GM23338 (cell line): ENCODE data around the gene WWOX. TPM values are rescaled to one million over a fixed set of nuclear protein-coding genes. Genes with fewer than 3 reads are reported as not detected.

Experiments
- ATAC-seq: fragments of 200-7000 bp; cut with Tn5 transposase; 3 replicates; pipeline ENCODE4 v1.9.1; 2020
- DNase-seq: peaks from one replicate; pipeline ENCODE4 v3.0.0-alpha.2; 2015; ENCODE audit warnings: low spot score
- H2AFZ ChIP-seq: fragments of 200-600 bp; sonication (generic); 2 replicates; pipeline ENCODE4 v1.8.0; 2016; ENCODE audit warnings: antibody characterized with exemption, mild to moderate bottlenecking, moderate library complexity
- H3F3A ChIP-seq: fragments of 200-600 bp; sonication (generic); replicated peaks from 2 replicates; pipeline ENCODE4 v1.8.0; 2017; ENCODE audit warnings: antibody characterized with exemption, mixed run types, low read depth
- H3K27ac ChIP-seq: fragments of 200-600 bp; sonication (generic); 2 replicates; pipeline ENCODE4 v1.6.1; 2016; ENCODE audit warnings: low read depth
- H3K27me3 ChIP-seq: fragments of 200-600 bp; sonication (generic); 2 replicates; pipeline ENCODE4 v1.8.0; 2016; ENCODE audit warnings: mild to moderate bottlenecking, mixed run types, moderate library complexity; ENCODE audit not compliant: insufficient read depth
- H3K36me3 ChIP-seq: fragments of 200-600 bp; sonication (generic); 2 replicates; pipeline ENCODE4 v1.8.0; 2016; ENCODE audit warnings: mild to moderate bottlenecking; ENCODE audit not compliant: insufficient read depth
- H3K4me1 ChIP-seq: fragments of 200-600 bp; sonication (generic); 2 replicates; pipeline ENCODE4 v1.8.0; 2016; ENCODE audit warnings: mild to moderate bottlenecking, moderate library complexity; ENCODE audit not compliant: insufficient read depth
- H3K4me2 ChIP-seq: fragments of 200-600 bp; sonication (generic); 2 replicates; pipeline ENCODE4 v1.7.1; 2017; ENCODE audit warnings: mixed run types
- H3K4me3 ChIP-seq: fragments of 200-600 bp; sonication (generic); 2 replicates; pipeline ENCODE4 v1.6.1; 2016; ENCODE audit warnings: mixed run types
- H3K79me2 ChIP-seq: fragments of 200-600 bp; sonication (generic); replicated peaks from 2 replicates; pipeline ENCODE4 v1.8.0; 2017; ENCODE audit warnings: mild to moderate bottlenecking; ENCODE audit not compliant: insufficient read depth
- H3K9me2 ChIP-seq: fragments of 200-600 bp; sonication (generic); 2 replicates; pipeline ENCODE4 v1.8.0; 2017; ENCODE audit not compliant: insufficient read depth
- H4K20me1 ChIP-seq: fragments of 200-600 bp; sonication (generic); replicated peaks from 2 replicates; pipeline ENCODE4 v1.8.0; 2017; ENCODE audit warnings: mild to moderate bottlenecking; ENCODE audit not compliant: insufficient read depth
- H3K27ac Mint-ChIP-seq: 2 replicates; pipeline ENCODE4 v1.8.0; 2020; ENCODE audit warnings: inconsistent platforms, mild to moderate bottlenecking, moderate library complexity, mixed read lengths
- H3K27me3 Mint-ChIP-seq: 3 replicates; pipeline ENCODE4 v1.8.0; 2022; ENCODE audit warnings: low read depth, mild to moderate bottlenecking, moderate library complexity, mixed read lengths, inconsistent platforms; ENCODE audit not compliant: insufficient read depth, poor library complexity
- H3K36me3 Mint-ChIP-seq: 3 replicates; pipeline ENCODE4 v1.8.0; 2021; ENCODE audit warnings: low read depth, mild to moderate bottlenecking, inconsistent platforms, moderate library complexity, mixed read lengths
- H3K4me1 Mint-ChIP-seq: 3 replicates; pipeline ENCODE4 v1.8.0; 2020; ENCODE audit warnings: mild to moderate bottlenecking, inconsistent platforms, mixed read lengths
- H3K4me3 Mint-ChIP-seq: 3 replicates; pipeline ENCODE4 v1.8.0; 2021; ENCODE audit warnings: moderate library complexity, mild to moderate bottlenecking, inconsistent platforms, mixed read lengths
- H3K9me3 Mint-ChIP-seq: 3 replicates; pipeline ENCODE4 v1.8.0; 2020; ENCODE audit warnings: moderate library complexity, mild to moderate bottlenecking, inconsistent platforms, mixed read lengths
- CREB1 ChIP-seq: fragments of 250-450 bp; sonication (Bioruptor Pico); IDR thresholded peaks from 2 replicates; pipeline ENCODE4 v1.5.0; 2020; ENCODE audit warnings: low read depth, mild to moderate bottlenecking, moderate library complexity
- EZH2 ChIP-seq: fragments of 200-600 bp; sonication (generic); IDR thresholded peaks from one replicate; pipeline ENCODE4 v1.8.0; 2017; ENCODE audit warnings: antibody characterized with exemption, mild to moderate bottlenecking, low read depth; ENCODE audit not compliant: unreplicated experiment
- EZH2phosphoT487 ChIP-seq: fragments of 200-600 bp; sonication (generic); IDR thresholded peaks from one replicate; pipeline ENCODE4 v1.8.1; 2018; ENCODE audit warnings: antibody characterized with exemption; ENCODE audit not compliant: unreplicated experiment
- JUNB ChIP-seq: IDR thresholded peaks from one replicate; pipeline ENCODE4 v1.6.1; 2016; ENCODE audit warnings: antibody characterized with exemption; ENCODE audit not compliant: unreplicated experiment
- NANOG ChIP-seq: IDR thresholded peaks from 2 replicates; pipeline ENCODE4 v1.6.1; 2016; ENCODE audit warnings: antibody characterized with exemption, borderline replicate concordance
- POLR2AphosphoS5 ChIP-seq: IDR thresholded peaks from 2 replicates; pipeline ENCODE4 v1.6.1; 2016; ENCODE audit warnings: antibody characterized with exemption, low read depth
- STAT1 ChIP-seq: IDR thresholded peaks from one replicate; pipeline ENCODE4 v1.6.1; 2016; ENCODE audit warnings: antibody characterized with exemption; ENCODE audit not compliant: unreplicated experiment
- ZNF114 ChIP-seq: fragments of 250-450 bp; sonication (Bioruptor Pico); IDR thresholded peaks from 2 replicates; pipeline ENCODE4 v1.5.0; 2020; ENCODE audit warnings: mild to moderate bottlenecking, moderate library complexity
- ZNF331 ChIP-seq: fragments of 250-450 bp; sonication (Bioruptor Pico); IDR thresholded peaks from 2 replicates; pipeline ENCODE4 v1.5.0; 2020; ENCODE audit warnings: low read depth, mild to moderate bottlenecking, moderate library complexity
- polyA plus RNA-seq: library from polyadenylated mRNA; unstranded; fragments of >200 nt; fragmentation: Nextera tagmentation; extraction: Ambion mirVana; gene quantifications from 2 replicates; pipeline ENCODE4 v1.2.1, GENCODE V29; 2016
- total RNA-seq: library from RNA; depleted of rRNA; stranded (reverse); fragments of >200 nt; shearing (Covaris generic); gene quantifications from 2 replicates; pipeline ENCODE4 v1.2.3, GENCODE V29; 2014
- TF ChIP-seq, protein P1 (sequence below): IDR thresholded peaks from one replicate; pipeline ENCODE4 v1.6.1; 2018; ENCODE audit warnings: antibody characterized with exemption; ENCODE audit not compliant: unreplicated experiment
- TF ChIP-seq, protein P2 (sequence below): IDR thresholded peaks from 2 replicates; pipeline ENCODE4 v1.6.1; 2016; ENCODE audit warnings: antibody characterized with exemption
- TF ChIP-seq, protein P3 (sequence below): fragments of 250-450 bp; sonication (Bioruptor Pico); IDR thresholded peaks from 2 replicates; pipeline ENCODE4 v1.5.0; 2020; ENCODE audit warnings: mild to moderate bottlenecking, moderate library complexity
- TF ChIP-seq, protein P4 (sequence below), 2 experiments: fragments of 200-600 bp in 1 of 2; sonication (generic) in 1 of 2; conservative IDR thresholded peaks; 2 replicates each; pipeline versions ENCODE4 v1.5.1 to v1.6.1; 2016 to 2017; ENCODE audit warnings: antibody characterized with exemption in 2 of 2, low read depth in 2 of 2, mild to moderate bottlenecking in 2 of 2, moderate library complexity in 1 of 2

WWOX gene
- total and polyA plus RNA-seq, 2 experiments from 2014 or later, result 10.0 to 19.3 TPM

DNA sequence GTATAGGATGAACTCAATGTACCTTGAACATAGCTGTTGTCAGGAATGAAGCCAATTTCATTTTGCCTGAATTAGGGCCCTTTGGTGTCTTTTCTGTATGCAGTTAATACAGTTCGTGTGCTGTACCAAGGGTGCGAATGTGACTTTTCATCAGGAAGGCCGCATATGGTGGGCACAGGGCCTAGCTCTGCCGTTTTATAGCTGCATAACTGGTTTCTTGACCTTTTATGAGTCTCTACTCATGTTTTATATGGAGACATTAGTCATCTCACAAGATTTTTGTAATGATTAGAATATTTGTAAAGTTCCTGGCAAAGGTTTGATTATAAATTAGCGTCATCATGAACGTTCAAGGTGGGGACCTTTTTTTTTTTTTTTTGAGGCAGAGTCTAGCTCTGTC is 989.5 kb downstream of the WWOX start:
- Histone ChIP-seq H3K27me3 (no peaks in the 10 kb centered on the region), H3K4me2 (no peak overlapping the region), H3K4me3 (no peak overlapping the region), H2AFZ (no peak overlapping the region), H3K4me1 (no peaks in the 10 kb centered on the region; the same call in 1 of the 2 replicates), H3K9me2 (peaks cover 6% of the 10 kb centered on the region; the same call in 1 of the 2 replicates), H3K36me3 (no peaks in the 10 kb centered on the region), H3K27ac (no peak overlapping the region), H3F3A (no peaks in the 10 kb centered on the region), H3K79me2 (no peaks in the 10 kb centered on the region), H4K20me1 (no peaks in the 10 kb centered on the region)
- Mint-ChIP-seq H3K36me3 (no peaks in the 10 kb centered on the region), H3K4me3 (no peak overlapping the region), H3K27ac (no peak overlapping the region), H3K4me1 (peaks cover 1% of the 10 kb centered on the region), H3K27me3 (peaks cover 1% of the 10 kb centered on the region), H3K9me3 (no peaks in the 10 kb centered on the region)
- TF ChIP-seq, protein P1, sequence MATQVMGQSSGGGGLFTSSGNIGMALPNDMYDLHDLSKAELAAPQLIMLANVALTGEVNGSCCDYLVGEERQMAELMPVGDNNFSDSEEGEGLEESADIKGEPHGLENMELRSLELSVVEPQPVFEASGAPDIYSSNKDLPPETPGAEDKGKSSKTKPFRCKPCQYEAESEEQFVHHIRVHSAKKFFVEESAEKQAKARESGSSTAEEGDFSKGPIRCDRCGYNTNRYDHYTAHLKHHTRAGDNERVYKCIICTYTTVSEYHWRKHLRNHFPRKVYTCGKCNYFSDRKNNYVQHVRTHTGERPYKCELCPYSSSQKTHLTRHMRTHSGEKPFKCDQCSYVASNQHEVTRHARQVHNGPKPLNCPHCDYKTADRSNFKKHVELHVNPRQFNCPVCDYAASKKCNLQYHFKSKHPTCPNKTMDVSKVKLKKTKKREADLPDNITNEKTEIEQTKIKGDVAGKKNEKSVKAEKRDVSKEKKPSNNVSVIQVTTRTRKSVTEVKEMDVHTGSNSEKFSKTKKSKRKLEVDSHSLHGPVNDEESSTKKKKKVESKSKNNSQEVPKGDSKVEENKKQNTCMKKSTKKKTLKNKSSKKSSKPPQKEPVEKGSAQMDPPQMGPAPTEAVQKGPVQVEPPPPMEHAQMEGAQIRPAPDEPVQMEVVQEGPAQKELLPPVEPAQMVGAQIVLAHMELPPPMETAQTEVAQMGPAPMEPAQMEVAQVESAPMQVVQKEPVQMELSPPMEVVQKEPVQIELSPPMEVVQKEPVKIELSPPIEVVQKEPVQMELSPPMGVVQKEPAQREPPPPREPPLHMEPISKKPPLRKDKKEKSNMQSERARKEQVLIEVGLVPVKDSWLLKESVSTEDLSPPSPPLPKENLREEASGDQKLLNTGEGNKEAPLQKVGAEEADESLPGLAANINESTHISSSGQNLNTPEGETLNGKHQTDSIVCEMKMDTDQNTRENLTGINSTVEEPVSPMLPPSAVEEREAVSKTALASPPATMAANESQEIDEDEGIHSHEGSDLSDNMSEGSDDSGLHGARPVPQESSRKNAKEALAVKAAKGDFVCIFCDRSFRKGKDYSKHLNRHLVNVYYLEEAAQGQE, result no peak
- TF ChIP-seq POLR2AphosphoS5 (no peak), CREB1 (CRISPR knock-in tag) (no peak), STAT1 (no peak), ZNF331 (no peak), JUNB (no peak), EZH2 (no peak), NANOG (no peak), ZNF114 (no peak), EZH2phosphoT487 (no peak)
- TF ChIP-seq, protein P2, sequence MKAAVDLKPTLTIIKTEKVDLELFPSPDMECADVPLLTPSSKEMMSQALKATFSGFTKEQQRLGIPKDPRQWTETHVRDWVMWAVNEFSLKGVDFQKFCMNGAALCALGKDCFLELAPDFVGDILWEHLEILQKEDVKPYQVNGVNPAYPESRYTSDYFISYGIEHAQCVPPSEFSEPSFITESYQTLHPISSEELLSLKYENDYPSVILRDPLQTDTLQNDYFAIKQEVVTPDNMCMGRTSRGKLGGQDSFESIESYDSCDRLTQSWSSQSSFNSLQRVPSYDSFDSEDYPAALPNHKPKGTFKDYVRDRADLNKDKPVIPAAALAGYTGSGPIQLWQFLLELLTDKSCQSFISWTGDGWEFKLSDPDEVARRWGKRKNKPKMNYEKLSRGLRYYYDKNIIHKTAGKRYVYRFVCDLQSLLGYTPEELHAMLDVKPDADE, result no peak
- TF ChIP-seq, protein P3, sequence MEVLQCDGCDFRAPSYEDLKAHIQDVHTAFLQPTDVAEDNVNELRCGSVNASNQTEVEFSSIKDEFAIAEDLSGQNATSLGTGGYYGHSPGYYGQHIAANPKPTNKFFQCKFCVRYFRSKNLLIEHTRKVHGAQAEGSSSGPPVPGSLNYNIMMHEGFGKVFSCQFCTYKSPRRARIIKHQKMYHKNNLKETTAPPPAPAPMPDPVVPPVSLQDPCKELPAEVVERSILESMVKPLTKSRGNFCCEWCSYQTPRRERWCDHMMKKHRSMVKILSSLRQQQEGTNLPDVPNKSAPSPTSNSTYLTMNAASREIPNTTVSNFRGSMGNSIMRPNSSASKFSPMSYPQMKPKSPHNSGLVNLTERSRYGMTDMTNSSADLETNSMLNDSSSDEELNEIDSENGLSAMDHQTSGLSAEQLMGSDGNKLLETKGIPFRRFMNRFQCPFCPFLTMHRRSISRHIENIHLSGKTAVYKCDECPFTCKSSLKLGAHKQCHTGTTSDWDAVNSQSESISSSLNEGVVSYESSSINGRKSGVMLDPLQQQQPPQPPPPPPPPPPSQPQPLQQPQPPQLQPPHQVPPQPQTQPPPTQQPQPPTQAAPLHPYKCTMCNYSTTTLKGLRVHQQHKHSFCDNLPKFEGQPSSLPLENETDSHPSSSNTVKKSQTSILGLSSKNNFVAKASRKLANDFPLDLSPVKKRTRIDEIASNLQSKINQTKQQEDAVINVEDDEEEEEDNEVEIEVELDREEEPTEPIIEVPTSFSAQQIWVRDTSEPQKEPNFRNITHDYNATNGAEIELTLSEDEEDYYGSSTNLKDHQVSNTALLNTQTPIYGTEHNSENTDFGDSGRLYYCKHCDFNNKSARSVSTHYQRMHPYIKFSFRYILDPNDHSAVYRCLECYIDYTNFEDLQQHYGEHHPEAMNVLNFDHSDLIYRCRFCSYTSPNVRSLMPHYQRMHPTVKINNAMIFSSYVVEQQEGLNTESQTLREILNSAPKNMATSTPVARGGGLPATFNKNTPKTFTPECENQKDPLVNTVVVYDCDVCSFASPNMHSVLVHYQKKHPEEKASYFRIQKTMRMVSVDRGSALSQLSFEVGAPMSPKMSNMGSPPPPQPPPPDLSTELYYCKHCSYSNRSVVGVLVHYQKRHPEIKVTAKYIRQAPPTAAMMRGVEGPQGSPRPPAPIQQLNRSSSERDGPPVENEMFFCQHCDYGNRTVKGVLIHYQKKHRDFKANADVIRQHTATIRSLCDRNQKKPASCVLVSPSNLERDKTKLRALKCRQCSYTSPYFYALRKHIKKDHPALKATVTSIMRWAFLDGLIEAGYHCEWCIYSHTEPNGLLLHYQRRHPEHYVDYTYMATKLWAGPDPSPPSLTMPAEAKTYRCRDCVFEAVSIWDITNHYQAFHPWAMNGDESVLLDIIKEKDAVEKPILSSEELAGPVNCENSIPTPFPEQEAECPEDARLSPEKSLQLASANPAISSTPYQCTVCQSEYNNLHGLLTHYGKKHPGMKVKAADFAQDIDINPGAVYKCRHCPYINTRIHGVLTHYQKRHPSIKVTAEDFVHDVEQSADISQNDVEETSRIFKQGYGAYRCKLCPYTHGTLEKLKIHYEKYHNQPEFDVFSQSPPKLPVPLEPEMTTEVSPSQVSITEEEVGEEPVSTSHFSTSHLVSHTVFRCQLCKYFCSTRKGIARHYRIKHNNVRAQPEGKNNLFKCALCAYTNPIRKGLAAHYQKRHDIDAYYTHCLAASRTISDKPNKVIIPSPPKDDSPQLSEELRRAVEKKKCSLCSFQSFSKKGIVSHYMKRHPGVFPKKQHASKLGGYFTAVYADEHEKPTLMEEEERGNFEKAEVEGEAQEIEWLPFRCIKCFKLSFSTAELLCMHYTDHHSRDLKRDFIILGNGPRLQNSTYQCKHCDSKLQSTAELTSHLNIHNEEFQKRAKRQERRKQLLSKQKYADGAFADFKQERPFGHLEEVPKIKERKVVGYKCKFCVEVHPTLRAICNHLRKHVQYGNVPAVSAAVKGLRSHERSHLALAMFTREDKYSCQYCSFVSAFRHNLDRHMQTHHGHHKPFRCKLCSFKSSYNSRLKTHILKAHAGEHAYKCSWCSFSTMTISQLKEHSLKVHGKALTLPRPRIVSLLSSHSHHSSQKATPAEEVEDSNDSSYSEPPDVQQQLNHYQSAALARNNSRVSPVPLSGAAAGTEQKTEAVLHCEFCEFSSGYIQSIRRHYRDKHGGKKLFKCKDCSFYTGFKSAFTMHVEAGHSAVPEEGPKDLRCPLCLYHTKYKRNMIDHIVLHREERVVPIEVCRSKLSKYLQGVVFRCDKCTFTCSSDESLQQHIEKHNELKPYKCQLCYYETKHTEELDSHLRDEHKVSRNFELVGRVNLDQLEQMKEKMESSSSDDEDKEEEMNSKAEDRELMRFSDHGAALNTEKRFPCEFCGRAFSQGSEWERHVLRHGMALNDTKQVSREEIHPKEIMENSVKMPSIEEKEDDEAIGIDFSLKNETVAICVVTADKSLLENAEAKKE (CRISPR knock-in tag), result no peak
- TF ChIP-seq, protein P4, sequence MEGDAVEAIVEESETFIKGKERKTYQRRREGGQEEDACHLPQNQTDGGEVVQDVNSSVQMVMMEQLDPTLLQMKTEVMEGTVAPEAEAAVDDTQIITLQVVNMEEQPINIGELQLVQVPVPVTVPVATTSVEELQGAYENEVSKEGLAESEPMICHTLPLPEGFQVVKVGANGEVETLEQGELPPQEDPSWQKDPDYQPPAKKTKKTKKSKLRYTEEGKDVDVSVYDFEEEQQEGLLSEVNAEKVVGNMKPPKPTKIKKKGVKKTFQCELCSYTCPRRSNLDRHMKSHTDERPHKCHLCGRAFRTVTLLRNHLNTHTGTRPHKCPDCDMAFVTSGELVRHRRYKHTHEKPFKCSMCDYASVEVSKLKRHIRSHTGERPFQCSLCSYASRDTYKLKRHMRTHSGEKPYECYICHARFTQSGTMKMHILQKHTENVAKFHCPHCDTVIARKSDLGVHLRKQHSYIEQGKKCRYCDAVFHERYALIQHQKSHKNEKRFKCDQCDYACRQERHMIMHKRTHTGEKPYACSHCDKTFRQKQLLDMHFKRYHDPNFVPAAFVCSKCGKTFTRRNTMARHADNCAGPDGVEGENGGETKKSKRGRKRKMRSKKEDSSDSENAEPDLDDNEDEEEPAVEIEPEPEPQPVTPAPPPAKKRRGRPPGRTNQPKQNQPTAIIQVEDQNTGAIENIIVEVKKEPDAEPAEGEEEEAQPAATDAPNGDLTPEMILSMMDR (conservative IDR thresholded peaks at IDR 0.05; ENCODE audit: low read depth in 2 of 2), result no peak
- DNase-seq, result no peak
- ATAC-seq, result no peak
